Liver (tissue), 3 donors: ENCODE results near the gene HOXA3.

ENCODE experiments used
- GABPA ChIP-seq, 2 donors: IDR thresholded peaks in 1 of 2; conservative IDR thresholded peaks in 1 of 2; 2 replicates each; pipeline ENCODE4 v1.6.1; 2016; ENCODE audit warnings: antibody characterized with exemption in 2 of 2, mild to moderate bottlenecking in 1 of 2, moderate library complexity in 1 of 2
- JUND ChIP-seq, 2 donors: IDR thresholded peaks; 2 replicates each; pipeline ENCODE4 v1.6.1; 2016; ENCODE audit warnings: antibody characterized with exemption in 2 of 2
- NR2F2 ChIP-seq: IDR thresholded peaks from 2 replicates; pipeline ENCODE4 v1.6.1; 2016; ENCODE audit warnings: antibody characterized with exemption
- RXRA ChIP-seq, 2 donors: IDR thresholded peaks; 2 replicates each; pipeline ENCODE4 v1.6.1; 2017 to 2018; ENCODE audit warnings: antibody characterized with exemption in 2 of 2, mild to moderate bottlenecking in 1 of 2
- SP1 ChIP-seq: IDR thresholded peaks from 2 replicates; pipeline ENCODE4 v1.6.1; 2018; ENCODE audit warnings: antibody characterized with exemption, mild to moderate bottlenecking
- YY1 ChIP-seq: IDR thresholded peaks from 2 replicates; pipeline ENCODE4 v1.6.1; 2016; ENCODE audit warnings: antibody characterized with exemption, mild to moderate bottlenecking
- TF ChIP-seq, protein P1 (sequence below): fragments of 150-350 bp; IDR thresholded peaks from 2 replicates; pipeline ENCODE4 v1.5.1; 2017; ENCODE audit warnings: improper control_type of control experiment, low read depth, low read length; ENCODE audit not compliant: missing input control
- TF ChIP-seq, protein P2 (sequence below): IDR thresholded peaks from 2 replicates; pipeline ENCODE4 v1.6.1; 2016; ENCODE audit warnings: antibody characterized with exemption
- TF ChIP-seq, protein P3 (sequence below): IDR thresholded peaks from 2 replicates; pipeline ENCODE4 v1.6.1; 2016; ENCODE audit warnings: antibody characterized with exemption, mild to moderate bottlenecking
- TF ChIP-seq, protein P4 (sequence below): IDR thresholded peaks from 2 replicates; pipeline ENCODE4 v1.6.1; 2016; ENCODE audit warnings: antibody characterized with exemption
- TF ChIP-seq, protein P5 (sequence below): IDR thresholded peaks from 2 replicates; pipeline ENCODE4 v1.6.1; 2016; ENCODE audit warnings: antibody characterized with exemption
- donor health status: healthy.
- donor health status: healthy.

DNA sequence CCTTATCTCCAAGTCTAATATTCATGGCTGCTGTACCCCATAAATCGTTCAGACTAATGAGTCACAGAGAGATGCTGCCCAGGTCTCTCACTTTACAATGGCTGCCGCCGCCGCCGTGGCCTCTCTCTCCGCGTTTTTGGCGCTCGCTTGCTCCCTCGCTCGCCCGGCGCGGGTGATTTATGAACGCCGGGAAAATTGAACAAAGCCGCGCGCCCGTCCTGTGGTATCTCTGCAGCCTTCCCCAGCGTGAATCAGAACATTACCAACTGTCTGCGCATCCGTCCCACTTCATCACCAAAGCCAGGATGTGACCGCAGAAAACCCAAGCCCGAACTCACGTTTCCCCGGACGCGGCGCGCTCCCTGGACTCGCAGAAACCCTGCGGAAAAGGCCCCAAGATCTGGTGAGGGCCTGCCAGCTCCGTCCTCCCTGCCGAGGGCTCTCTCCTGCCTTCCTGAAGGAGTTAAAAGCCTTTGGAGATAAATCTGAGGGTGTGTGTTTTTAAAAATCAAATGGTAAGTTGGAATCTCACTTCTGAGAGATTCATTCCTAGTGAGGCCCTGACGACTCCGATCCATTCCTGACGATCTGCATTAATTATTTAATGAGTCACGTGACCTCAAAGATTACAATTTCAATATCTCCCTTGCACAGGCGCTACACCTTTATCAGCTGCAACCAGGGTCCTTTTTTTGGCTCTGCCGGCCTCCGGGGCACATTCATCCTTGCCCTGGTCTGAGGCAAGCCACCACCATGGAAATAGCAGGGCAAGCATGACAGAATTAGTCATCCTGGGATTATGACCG lies 28.1 kb downstream of the HOXA3 start:
- TF ChIP-seq JUND (IDR thresholded peaks at IDR 0.05), result no peak
- TF ChIP-seq SP1, result no peak
- TF ChIP-seq, protein P1, sequence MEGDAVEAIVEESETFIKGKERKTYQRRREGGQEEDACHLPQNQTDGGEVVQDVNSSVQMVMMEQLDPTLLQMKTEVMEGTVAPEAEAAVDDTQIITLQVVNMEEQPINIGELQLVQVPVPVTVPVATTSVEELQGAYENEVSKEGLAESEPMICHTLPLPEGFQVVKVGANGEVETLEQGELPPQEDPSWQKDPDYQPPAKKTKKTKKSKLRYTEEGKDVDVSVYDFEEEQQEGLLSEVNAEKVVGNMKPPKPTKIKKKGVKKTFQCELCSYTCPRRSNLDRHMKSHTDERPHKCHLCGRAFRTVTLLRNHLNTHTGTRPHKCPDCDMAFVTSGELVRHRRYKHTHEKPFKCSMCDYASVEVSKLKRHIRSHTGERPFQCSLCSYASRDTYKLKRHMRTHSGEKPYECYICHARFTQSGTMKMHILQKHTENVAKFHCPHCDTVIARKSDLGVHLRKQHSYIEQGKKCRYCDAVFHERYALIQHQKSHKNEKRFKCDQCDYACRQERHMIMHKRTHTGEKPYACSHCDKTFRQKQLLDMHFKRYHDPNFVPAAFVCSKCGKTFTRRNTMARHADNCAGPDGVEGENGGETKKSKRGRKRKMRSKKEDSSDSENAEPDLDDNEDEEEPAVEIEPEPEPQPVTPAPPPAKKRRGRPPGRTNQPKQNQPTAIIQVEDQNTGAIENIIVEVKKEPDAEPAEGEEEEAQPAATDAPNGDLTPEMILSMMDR, result no peak
- no peak for TF ChIP-seq GABPA (IDR thresholded peaks at IDR 0.05 in 1 of 2, conservative IDR thresholded peaks at IDR 0.05 in 1 of 2)
- TF ChIP-seq, protein P2, sequence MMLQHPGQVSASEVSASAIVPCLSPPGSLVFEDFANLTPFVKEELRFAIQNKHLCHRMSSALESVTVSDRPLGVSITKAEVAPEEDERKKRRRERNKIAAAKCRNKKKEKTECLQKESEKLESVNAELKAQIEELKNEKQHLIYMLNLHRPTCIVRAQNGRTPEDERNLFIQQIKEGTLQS, result no peak
- TF ChIP-seq, protein P3, sequence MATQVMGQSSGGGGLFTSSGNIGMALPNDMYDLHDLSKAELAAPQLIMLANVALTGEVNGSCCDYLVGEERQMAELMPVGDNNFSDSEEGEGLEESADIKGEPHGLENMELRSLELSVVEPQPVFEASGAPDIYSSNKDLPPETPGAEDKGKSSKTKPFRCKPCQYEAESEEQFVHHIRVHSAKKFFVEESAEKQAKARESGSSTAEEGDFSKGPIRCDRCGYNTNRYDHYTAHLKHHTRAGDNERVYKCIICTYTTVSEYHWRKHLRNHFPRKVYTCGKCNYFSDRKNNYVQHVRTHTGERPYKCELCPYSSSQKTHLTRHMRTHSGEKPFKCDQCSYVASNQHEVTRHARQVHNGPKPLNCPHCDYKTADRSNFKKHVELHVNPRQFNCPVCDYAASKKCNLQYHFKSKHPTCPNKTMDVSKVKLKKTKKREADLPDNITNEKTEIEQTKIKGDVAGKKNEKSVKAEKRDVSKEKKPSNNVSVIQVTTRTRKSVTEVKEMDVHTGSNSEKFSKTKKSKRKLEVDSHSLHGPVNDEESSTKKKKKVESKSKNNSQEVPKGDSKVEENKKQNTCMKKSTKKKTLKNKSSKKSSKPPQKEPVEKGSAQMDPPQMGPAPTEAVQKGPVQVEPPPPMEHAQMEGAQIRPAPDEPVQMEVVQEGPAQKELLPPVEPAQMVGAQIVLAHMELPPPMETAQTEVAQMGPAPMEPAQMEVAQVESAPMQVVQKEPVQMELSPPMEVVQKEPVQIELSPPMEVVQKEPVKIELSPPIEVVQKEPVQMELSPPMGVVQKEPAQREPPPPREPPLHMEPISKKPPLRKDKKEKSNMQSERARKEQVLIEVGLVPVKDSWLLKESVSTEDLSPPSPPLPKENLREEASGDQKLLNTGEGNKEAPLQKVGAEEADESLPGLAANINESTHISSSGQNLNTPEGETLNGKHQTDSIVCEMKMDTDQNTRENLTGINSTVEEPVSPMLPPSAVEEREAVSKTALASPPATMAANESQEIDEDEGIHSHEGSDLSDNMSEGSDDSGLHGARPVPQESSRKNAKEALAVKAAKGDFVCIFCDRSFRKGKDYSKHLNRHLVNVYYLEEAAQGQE, result no peak
- no peak for TF ChIP-seq YY1
- TF ChIP-seq, protein P4, sequence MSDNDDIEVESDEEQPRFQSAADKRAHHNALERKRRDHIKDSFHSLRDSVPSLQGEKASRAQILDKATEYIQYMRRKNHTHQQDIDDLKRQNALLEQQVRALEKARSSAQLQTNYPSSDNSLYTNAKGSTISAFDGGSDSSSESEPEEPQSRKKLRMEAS, result no peak
- TF ChIP-seq NR2F2, result no peak
- TF ChIP-seq, protein P5, sequence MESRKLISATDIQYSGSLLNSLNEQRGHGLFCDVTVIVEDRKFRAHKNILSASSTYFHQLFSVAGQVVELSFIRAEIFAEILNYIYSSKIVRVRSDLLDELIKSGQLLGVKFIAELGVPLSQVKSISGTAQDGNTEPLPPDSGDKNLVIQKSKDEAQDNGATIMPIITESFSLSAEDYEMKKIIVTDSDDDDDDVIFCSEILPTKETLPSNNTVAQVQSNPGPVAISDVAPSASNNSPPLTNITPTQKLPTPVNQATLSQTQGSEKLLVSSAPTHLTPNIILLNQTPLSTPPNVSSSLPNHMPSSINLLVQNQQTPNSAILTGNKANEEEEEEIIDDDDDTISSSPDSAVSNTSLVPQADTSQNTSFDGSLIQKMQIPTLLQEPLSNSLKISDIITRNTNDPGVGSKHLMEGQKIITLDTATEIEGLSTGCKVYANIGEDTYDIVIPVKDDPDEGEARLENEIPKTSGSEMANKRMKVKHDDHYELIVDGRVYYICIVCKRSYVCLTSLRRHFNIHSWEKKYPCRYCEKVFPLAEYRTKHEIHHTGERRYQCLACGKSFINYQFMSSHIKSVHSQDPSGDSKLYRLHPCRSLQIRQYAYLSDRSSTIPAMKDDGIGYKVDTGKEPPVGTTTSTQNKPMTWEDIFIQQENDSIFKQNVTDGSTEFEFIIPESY, result no peak
- no peak for TF ChIP-seq RXRA (IDR thresholded peaks at IDR 0.05)
